RPMI7951 (cell line): ENCODE measurements around the gene ADAMTS17. TPM values are rescaled to one million over a fixed set of nuclear protein-coding genes. Genes with fewer than 3 reads are reported as not detected.

Experiments used
- DNase-seq: peaks from one replicate; pipeline ENCODE4 v3.0.0-alpha.2; 2012; ENCODE audit warnings: low read depth
- total RNA-seq: library from RNA; depleted of rRNA; stranded (reverse); fragments of >200 nt; shearing (Covaris generic); gene quantifications from 2 replicates; pipeline ENCODE4 v1.2.3, GENCODE V29; 2014

Gene ADAMTS17
- total RNA-seq, 1 experiment from 2014 or later, result 1.6 TPM

GRCh38 chr15:100309109-100310040, 32.4 kb downstream of the ADAMTS17 start:
- no peak for DNase-seq

- no peak for DNase-seq
Measured at GRCh38 chr15:100308608-100309007, 33.2 kb downstream of the ADAMTS17 start.

- DNase-seq, result no peak
Measured at GRCh38 chr15:100308213-100308600, 33.6 kb downstream of the ADAMTS17 start.

- no peak for DNase-seq
Measured at GRCh38 chr15:100307241-100308212, 34.2 kb downstream of the ADAMTS17 start.

- no peak for DNase-seq
Measured at GRCh38 chr15:100306098-100306497, 35.7 kb downstream of the ADAMTS17 start.

GRCh38 chr15:100301910-100302431, 39.8 kb downstream of the ADAMTS17 start:
- no peak for DNase-seq

- no peak for DNase-seq
Measured at GRCh38 chr15:100298257-100298656, 43.5 kb downstream of the ADAMTS17 start.

- no peak for DNase-seq
Measured at GRCh38 chr15:100297812-100298211, 44.0 kb downstream of the ADAMTS17 start.

GRCh38 chr15:100295939-100296565, 45.7 kb downstream of the ADAMTS17 start:
- DNase-seq, result no peak

- DNase-seq, result no peak
Measured at GRCh38 chr15:100292010-100292409, 49.8 kb downstream of the ADAMTS17 start.

GRCh38 chr15:100291106-100291505, 50.7 kb downstream of the ADAMTS17 start:
- DNase-seq, result peak; percentile 76

GRCh38 chr15:100285641-100286295, 56.0 kb downstream of the ADAMTS17 start:
- DNase-seq, result no peak

- no peak for DNase-seq
Measured at GRCh38 chr15:100284701-100285100, 57.1 kb downstream of the ADAMTS17 start.

GRCh38 chr15:100284191-100284590, 57.6 kb downstream of the ADAMTS17 start:
- no peak for DNase-seq

- DNase-seq, result no peak
Measured at GRCh38 chr15:100281096-100281917, 60.5 kb downstream of the ADAMTS17 start.

GRCh38 chr15:100279849-100280248, 61.9 kb downstream of the ADAMTS17 start:
- DNase-seq, result no peak

GRCh38 chr15:100279446-100279845, 62.3 kb downstream of the ADAMTS17 start:
- no peak for DNase-seq

- no peak for DNase-seq
Measured at GRCh38 chr15:100278596-100279380, 63.0 kb downstream of the ADAMTS17 start.

- DNase-seq, result no peak
Measured at GRCh38 chr15:100277087-100277855, 64.5 kb downstream of the ADAMTS17 start.
